Keratinocyte (primary cell): ENCODE results near the gene CACNA1C.

Experiments used
- EZH2 ChIP-seq: IDR thresholded peaks from one replicate; pipeline ENCODE4 v1.6.1; 2012; ENCODE audit warnings: inconsistent platforms, mild to moderate bottlenecking, low read length, moderate library complexity
- TF ChIP-seq, protein P1 (sequence below), 3 experiments: IDR thresholded peaks in 1 of 3; conservative IDR thresholded peaks in 1 of 3; optimal IDR thresholded peaks in 1 of 3; 2 replicates in 2 of 3; 3 replicates in 1 of 3; pipeline versions ENCODE3 to v1.5.1; 2011; ENCODE audit warnings: low read length in 3 of 3, mild to moderate bottlenecking in 3 of 3, moderate library complexity in 2 of 3, control low read depth in 1 of 3, inconsistent platforms in 1 of 3; ENCODE audit not compliant: insufficient read depth in 2 of 3; ENCODE audit errors: extremely low read depth in 1 of 3

DNA sequence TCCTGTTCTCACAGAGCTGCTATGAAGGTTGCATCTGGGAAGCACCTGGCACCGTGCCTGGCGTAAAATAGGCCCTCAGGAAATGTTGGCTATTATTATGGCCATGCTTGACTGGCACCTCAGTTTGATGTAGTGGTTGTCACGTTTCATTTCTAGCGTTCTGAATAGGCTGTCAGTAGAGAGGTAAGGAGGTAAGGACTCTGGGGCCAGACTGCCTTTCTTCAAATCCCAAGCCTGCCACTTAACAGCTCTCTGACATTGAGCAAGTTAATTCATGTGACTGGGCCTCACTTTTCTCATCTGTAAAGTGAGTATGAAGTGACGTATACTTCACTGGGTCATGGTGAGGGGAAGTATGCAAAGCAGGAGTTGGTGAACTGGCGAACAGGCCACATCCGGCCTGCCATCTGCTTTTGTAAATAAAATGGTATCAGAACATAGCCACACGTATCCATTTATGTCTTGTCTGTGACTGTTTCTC lies 196.2 kb downstream of the CACNA1C start:
- TF ChIP-seq, protein P1, sequence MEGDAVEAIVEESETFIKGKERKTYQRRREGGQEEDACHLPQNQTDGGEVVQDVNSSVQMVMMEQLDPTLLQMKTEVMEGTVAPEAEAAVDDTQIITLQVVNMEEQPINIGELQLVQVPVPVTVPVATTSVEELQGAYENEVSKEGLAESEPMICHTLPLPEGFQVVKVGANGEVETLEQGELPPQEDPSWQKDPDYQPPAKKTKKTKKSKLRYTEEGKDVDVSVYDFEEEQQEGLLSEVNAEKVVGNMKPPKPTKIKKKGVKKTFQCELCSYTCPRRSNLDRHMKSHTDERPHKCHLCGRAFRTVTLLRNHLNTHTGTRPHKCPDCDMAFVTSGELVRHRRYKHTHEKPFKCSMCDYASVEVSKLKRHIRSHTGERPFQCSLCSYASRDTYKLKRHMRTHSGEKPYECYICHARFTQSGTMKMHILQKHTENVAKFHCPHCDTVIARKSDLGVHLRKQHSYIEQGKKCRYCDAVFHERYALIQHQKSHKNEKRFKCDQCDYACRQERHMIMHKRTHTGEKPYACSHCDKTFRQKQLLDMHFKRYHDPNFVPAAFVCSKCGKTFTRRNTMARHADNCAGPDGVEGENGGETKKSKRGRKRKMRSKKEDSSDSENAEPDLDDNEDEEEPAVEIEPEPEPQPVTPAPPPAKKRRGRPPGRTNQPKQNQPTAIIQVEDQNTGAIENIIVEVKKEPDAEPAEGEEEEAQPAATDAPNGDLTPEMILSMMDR (optimal IDR thresholded peaks at IDR 0.05 in 1 of 3, IDR thresholded peaks at IDR 0.05 in 1 of 3, conservative IDR thresholded peaks at IDR 0.05 in 1 of 3; ENCODE audit: extremely low read depth in 1 of 3, insufficient read depth in 2 of 3, low read length in 3 of 3): no peak
- TF ChIP-seq EZH2: no peak
